CD4-positive, alpha-beta T cell treated with Interleukin-6 for 4 hours (primary cell): ENCODE results near the gene OSBPL1A.

Experiments
- DNase-seq: peaks from one replicate; pipeline ENCODE4 v3.0.0-alpha.2; 2020; ENCODE audit warnings: mixed read lengths

OSBPL1A gene

GRCh38 chr18:24326211-24326610 is 71.4 kb downstream of the OSBPL1A start:
- DNase-seq = no peak

- DNase-seq = no peak
Measured at GRCh38 chr18:24322584-24323136, 75.0 kb downstream of the OSBPL1A start.

GRCh38 chr18:24321071-24321470 is 76.6 kb downstream of the OSBPL1A start:
- no peak for DNase-seq

- no peak for DNase-seq
Measured at GRCh38 chr18:24319757-24320156, 77.9 kb downstream of the OSBPL1A start.

- no peak for DNase-seq
Measured at GRCh38 chr18:24317370-24317769, 80.3 kb downstream of the OSBPL1A start.

- no peak for DNase-seq
Measured at GRCh38 chr18:24315170-24315569, 82.5 kb downstream of the OSBPL1A start.

GRCh38 chr18:24306201-24306600 is 91.4 kb downstream of the OSBPL1A start:
- no peak for DNase-seq

- DNase-seq = no peak
Measured at GRCh38 chr18:24300703-24301102, 96.9 kb downstream of the OSBPL1A start.

- no peak for DNase-seq
Measured at GRCh38 chr18:24296276-24296675, 101.3 kb downstream of the OSBPL1A start.

GRCh38 chr18:24293254-24293653 is 104.4 kb downstream of the OSBPL1A start:
- no peak for DNase-seq

GRCh38 chr18:24278591-24278990 is 119.0 kb downstream of the OSBPL1A start:
- no peak for DNase-seq

- DNase-seq = no peak
Measured at GRCh38 chr18:24277516-24278195, 120.0 kb downstream of the OSBPL1A start.

GRCh38 chr18:24276994-24277393 is 120.6 kb downstream of the OSBPL1A start:
- no peak for DNase-seq

GRCh38 chr18:24274837-24275236 is 122.8 kb downstream of the OSBPL1A start:
- DNase-seq = no peak

GRCh38 chr18:24273596-24273995 is 124.0 kb downstream of the OSBPL1A start:
- no peak for DNase-seq

- DNase-seq = no peak
Measured at GRCh38 chr18:24272229-24272525, 125.4 kb downstream of the OSBPL1A start.

GRCh38 chr18:24271381-24272228 is 126.0 kb downstream of the OSBPL1A start:
- no peak for DNase-seq

- no peak for DNase-seq
Measured at GRCh38 chr18:24270937-24271380, 126.7 kb downstream of the OSBPL1A start.

GRCh38 chr18:24270358-24270936 is 127.2 kb downstream of the OSBPL1A start:
- no peak for DNase-seq

GRCh38 chr18:24268784-24269550 is 128.7 kb downstream of the OSBPL1A start:
- no peak for DNase-seq

- DNase-seq = no peak
Measured at GRCh38 chr18:24267878-24268277, 129.7 kb downstream of the OSBPL1A start.

GRCh38 chr18:24266131-24266530 is 131.5 kb downstream of the OSBPL1A start:
- DNase-seq = no peak

- no peak for DNase-seq
Measured at GRCh38 chr18:24265502-24266064, 132.0 kb downstream of the OSBPL1A start.
